GM12878 (cell line): ENCODE data around the gene CLASP2. TPM values are rescaled to one million over a fixed set of nuclear protein-coding genes. Genes with fewer than 3 reads are reported as not detected.

ENCODE experiments used
- ATAC-seq: fragments of 200-7000 bp; cut with Tn5 transposase; 3 replicates; pipeline ENCODE4 v1.9.1; 2020; ENCODE audit warnings: mild to moderate bottlenecking, moderate library complexity
- BruUV-seq: library from RNA; stranded (reverse); fragments of 400-500 nt; replicated peaks from 2 replicates; lab custom pipeline; 2021; lab: Mats Ljungman, UMichigan
- CTCF ChIA-PET: fragments of 300-600 bp; sonication (Branson Sonifier 250); formaldehyde crosslinking; extraction: SDS; loops from one replicate; lab custom pipeline; 2021; ENCODE audit warnings: inconsistent platforms; lab: Yijun Ruan, JAX
- POLR2A ChIA-PET: fragments of 350-600 bp; formaldehyde crosslinking; extraction: SDS; loops from one replicate; lab custom pipeline; 2021; ENCODE audit warnings: inconsistent platforms; lab: Charles Lee
- RAD21 ChIA-PET: fragments of 300-600 bp; sonication (Branson Sonifier 250); formaldehyde crosslinking; loops from one replicate; lab custom pipeline; 2023; ENCODE audit warnings: antibody characterized with exemption; ENCODE audit not compliant: unreplicated experiment; lab: Charles Lee
- SMC1A ChIA-PET: fragments of 300-600 bp; sonication (Branson Sonifier 250); formaldehyde crosslinking; loops from one replicate; lab custom pipeline; 2023; ENCODE audit not compliant: unreplicated experiment, uncharacterized antibody; lab: Charles Lee
- DNase-seq: peaks from one replicate; pipeline ENCODE4 v3.0.0-alpha.2; 2011; ENCODE audit warnings: low read depth, low spot score
- FAIRE-seq: peaks from 3 replicates; lab custom pipeline; 2011; peaks lifted over from hg19 to GRCh38; lab: Jason Lieb, UNC
- H2AFZ ChIP-seq: 2 replicates; pipeline ENCODE4 v1.6.0; 2011; ENCODE audit warnings: low read depth, low read length, control low read depth; ENCODE audit not compliant: control insufficient read depth
- H3K27ac ChIP-seq: 2 replicates; pipeline ENCODE4 v1.5.1; 2011; ENCODE audit warnings: control low read depth; ENCODE audit not compliant: control insufficient read depth, insufficient read depth
- H3K27me3 ChIP-seq, 2 experiments: replicated peaks in 1 of 2; 2 replicates each; pipeline versions ENCODE4 v1.6.0 to v1.6.1; 2011; ENCODE audit warnings: low read length in 1 of 2; ENCODE audit not compliant: control insufficient read depth in 2 of 2, insufficient read depth in 2 of 2
- H3K36me3 ChIP-seq, 2 experiments: 2 replicates each; pipeline ENCODE4 v1.5.1; 2011; ENCODE audit warnings: low read length in 1 of 2; ENCODE audit not compliant: control insufficient read depth in 2 of 2, insufficient read depth in 2 of 2
- H3K4me1 ChIP-seq: 2 replicates; pipeline ENCODE4 v1.6.1; 2011; ENCODE audit warnings: mild to moderate bottlenecking, low read length, moderate library complexity, mixed read lengths; ENCODE audit not compliant: control insufficient read depth, insufficient read depth
- H3K4me2 ChIP-seq: 2 replicates; pipeline ENCODE4 v1.6.0; 2011; ENCODE audit warnings: control low read depth; ENCODE audit not compliant: control insufficient read depth, insufficient read depth
- H3K4me3 ChIP-seq: fragments of 200-600 bp; sonication (generic); 2 replicates; pipeline ENCODE4 v1.5.1; 2016
- H3K79me2 ChIP-seq: 2 replicates; pipeline ENCODE4 v1.6.0; 2011; ENCODE audit warnings: low read length; ENCODE audit not compliant: control insufficient read depth, insufficient read depth
- H3K9ac ChIP-seq: 2 replicates; pipeline ENCODE4 v1.8.0; 2011; ENCODE audit warnings: low read length, control low read depth, mixed read lengths; ENCODE audit not compliant: control insufficient read depth, insufficient read depth
- H3K9me3 ChIP-seq: replicated peaks from 3 replicates; pipeline ENCODE4 v1.5.1; 2011; ENCODE audit warnings: mild to moderate bottlenecking, low read length; ENCODE audit not compliant: control insufficient read depth, insufficient read depth
- H4K20me1 ChIP-seq: 2 replicates; pipeline ENCODE4 v1.6.0; 2011; ENCODE audit not compliant: control insufficient read depth, insufficient read depth
- FOXK2 ChIP-seq: fragments of 450-650 bp; IDR thresholded peaks from 2 replicates; pipeline ENCODE4 v1.6.1; 2017; ENCODE audit warnings: mild to moderate bottlenecking, moderate library complexity
- GATAD2B ChIP-seq: fragments of 450-650 bp; conservative IDR thresholded peaks from 2 replicates; pipeline ENCODE4 v1.6.1; 2017; ENCODE audit warnings: low read depth, mild to moderate bottlenecking, moderate library complexity
- MTA2 ChIP-seq: fragments of 450-650 bp; IDR thresholded peaks from 2 replicates; pipeline ENCODE4 v1.6.1; 2016; ENCODE audit warnings: low read depth, mild to moderate bottlenecking, moderate library complexity
- SUPT20H ChIP-seq: IDR thresholded peaks from 2 replicates; pipeline ENCODE4 v1.6.1; 2011; ENCODE audit warnings: low read depth, mild to moderate bottlenecking, low read length, moderate library complexity, borderline replicate concordance; ENCODE audit not compliant: control insufficient read depth
- WGBS: methylation state at CpG from one replicate; pipeline ENCODE4 v1.1.6; 2016; ENCODE audit warnings: low lambda C conversion rate; ENCODE audit not compliant: insufficient replicate concordance, insufficient coverage; ENCODE audit errors: missing lambda C conversion rate; 5-methylcytosine and 5-hydroxymethylcytosine counted together
- in situ Hi-C: fragments of 300-500 bp; cut with MboI; formaldehyde crosslinking; loops from 9 replicates; pipeline ENCODE4 v1.14.3; 2018; ENCODE audit warnings: mixed read lengths
- intact Hi-C: fragments of 100-400 bp; cut with micrococcal nuclease; formaldehyde crosslinking; loops from one replicate; pipeline ENCODE4 v1.14.2; 2022; ENCODE audit not compliant: unreplicated experiment
- polyA plus RNA-seq, 11 experiments: library from polyadenylated mRNA; depleted of rRNA in 4 of 11; unstranded in 6 of 11; stranded (reverse) in 5 of 11; fragments of >200 nt; fragmentation: Nextera tagmentation in 4 of 11; fragmentation: Illumina TruSeq in 1 of 11; extraction: Ambion mirVana in 4 of 11; extraction: Trizol in 1 of 11; gene quantifications; 1 replicate in 1 of 11; 2 replicates in 10 of 11; pipeline versions ENCODE4 v1.2.1 to v1.2.3, GENCODE V29; 2011 to 2016; ENCODE audit warnings: inconsistent platforms in 2 of 11, missing spikeins in 2 of 11, low read depth in 1 of 11
- total RNA-seq, 4 experiments: library from RNA; depleted of rRNA in 3 of 4; stranded (reverse); fragments of >200 nt in 3 of 4; fragmentation: Illumina TruSeq in 1 of 4; extraction: Trizol in 1 of 4; gene quantifications; 2 replicates each; pipeline versions ENCODE4 v1.2.1 to v1.2.3, GENCODE V29; 2013 to 2021
- TF ChIP-seq, protein P1 (sequence below): fragments of 450-650 bp; IDR thresholded peaks from 2 replicates; pipeline ENCODE4 v1.6.1; 2017; ENCODE audit warnings: mild to moderate bottlenecking, moderate library complexity
- TF ChIP-seq, protein P2 (sequence below): fragments of 450-650 bp; formaldehyde crosslinking; IDR thresholded peaks from 2 replicates; pipeline ENCODE4 v1.4.0; 2020; ENCODE audit warnings: mild to moderate bottlenecking, moderate library complexity
- TF ChIP-seq, protein P3 (sequence below): fragments of 450-650 bp; IDR thresholded peaks from 2 replicates; pipeline ENCODE4 v1.6.1; 2017; ENCODE audit warnings: borderline replicate concordance

Gene CLASP2
- total and polyA plus RNA-seq, 10 of the 15 experiments (the other 5 are each of a cell fraction or from before 2014, with no cell fraction given), result 4.0 to 38.3 (median 26.8) TPM

DNA sequence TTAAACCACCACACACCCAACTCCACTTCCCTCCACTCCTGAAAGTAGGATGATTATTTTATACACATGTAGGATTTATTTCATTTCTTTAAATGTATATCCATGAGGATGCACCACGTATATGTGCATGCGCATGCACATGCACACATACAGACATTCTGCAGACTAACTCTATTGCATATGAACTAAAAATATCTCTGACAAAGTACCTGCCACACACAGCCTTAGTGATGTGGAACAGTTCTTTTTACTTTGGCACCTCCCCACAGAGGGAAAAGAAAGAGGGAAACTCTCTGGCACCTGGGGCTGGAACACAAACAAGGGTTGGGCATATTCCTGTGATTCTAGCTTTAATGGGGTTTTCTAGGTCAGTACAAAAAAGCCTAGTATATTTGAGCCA is 138.2 kb downstream of the CLASP2 start:
- BruUV-seq, result no TSS peak
- no peak overlapping the region for H3K9ac ChIP-seq
- H3K9me3 ChIP-seq, result no peaks in the 10 kb centered on the region
- WGBS, result 96% methylated on average over 2 of the region's 2 CpGs
- no peaks in the 10 kb centered on the region for H3K27me3 ChIP-seq
- no peaks in the 10 kb centered on the region for H4K20me1 ChIP-seq
- in situ Hi-C loops, result no loop called here
- H3K36me3 ChIP-seq, result peaks cover 0 to 11% of the 10 kb centered on the region in 2 experiments; a peak in 1 of 4 replicates
- DNase-seq, result no peak
- POLR2A ChIA-PET, result no interaction called here
- TF ChIP-seq, protein P1, sequence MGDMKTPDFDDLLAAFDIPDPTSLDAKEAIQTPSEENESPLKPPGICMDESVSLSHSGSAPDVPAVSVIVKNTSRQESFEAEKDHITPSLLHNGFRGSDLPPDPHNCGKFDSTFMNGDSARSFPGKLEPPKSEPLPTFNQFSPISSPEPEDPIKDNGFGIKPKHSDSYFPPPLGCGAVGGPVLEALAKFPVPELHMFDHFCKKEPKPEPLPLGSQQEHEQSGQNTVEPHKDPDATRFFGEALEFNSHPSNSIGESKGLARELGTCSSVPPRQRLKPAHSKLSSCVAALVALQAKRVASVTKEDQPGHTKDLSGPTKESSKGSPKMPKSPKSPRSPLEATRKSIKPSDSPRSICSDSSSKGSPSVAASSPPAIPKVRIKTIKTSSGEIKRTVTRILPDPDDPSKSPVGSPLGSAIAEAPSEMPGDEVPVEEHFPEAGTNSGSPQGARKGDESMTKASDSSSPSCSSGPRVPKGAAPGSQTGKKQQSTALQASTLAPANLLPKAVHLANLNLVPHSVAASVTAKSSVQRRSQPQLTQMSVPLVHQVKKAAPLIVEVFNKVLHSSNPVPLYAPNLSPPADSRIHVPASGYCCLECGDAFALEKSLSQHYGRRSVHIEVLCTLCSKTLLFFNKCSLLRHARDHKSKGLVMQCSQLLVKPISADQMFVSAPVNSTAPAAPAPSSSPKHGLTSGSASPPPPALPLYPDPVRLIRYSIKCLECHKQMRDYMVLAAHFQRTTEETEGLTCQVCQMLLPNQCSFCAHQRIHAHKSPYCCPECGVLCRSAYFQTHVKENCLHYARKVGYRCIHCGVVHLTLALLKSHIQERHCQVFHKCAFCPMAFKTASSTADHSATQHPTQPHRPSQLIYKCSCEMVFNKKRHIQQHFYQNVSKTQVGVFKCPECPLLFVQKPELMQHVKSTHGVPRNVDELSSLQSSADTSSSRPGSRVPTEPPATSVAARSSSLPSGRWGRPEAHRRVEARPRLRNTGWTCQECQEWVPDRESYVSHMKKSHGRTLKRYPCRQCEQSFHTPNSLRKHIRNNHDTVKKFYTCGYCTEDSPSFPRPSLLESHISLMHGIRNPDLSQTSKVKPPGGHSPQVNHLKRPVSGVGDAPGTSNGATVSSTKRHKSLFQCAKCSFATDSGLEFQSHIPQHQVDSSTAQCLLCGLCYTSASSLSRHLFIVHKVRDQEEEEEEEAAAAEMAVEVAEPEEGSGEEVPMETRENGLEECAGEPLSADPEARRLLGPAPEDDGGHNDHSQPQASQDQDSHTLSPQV, result no peak
- TF ChIP-seq, all 136 proteins: peak for 0
- Histone ChIP-seq H3K4me2 (no peak overlapping the region), H3K4me3 (no peak overlapping the region), H3K79me2 (no peaks in the 10 kb centered on the region), H3K4me1 (peaks cover 3% of the 10 kb centered on the region; the same call in 1 of the 2 replicates), H3K27ac (no peak overlapping the region), H2AFZ (no peak overlapping the region)
- FAIRE-seq, result no peak
- RAD21 ChIA-PET, result no interaction called here
- SMC1A ChIA-PET, result no interaction called here
- intact Hi-C loops, result no loop called here
- CTCF ChIA-PET, result no interaction called here
- no peak for ATAC-seq

DNA sequence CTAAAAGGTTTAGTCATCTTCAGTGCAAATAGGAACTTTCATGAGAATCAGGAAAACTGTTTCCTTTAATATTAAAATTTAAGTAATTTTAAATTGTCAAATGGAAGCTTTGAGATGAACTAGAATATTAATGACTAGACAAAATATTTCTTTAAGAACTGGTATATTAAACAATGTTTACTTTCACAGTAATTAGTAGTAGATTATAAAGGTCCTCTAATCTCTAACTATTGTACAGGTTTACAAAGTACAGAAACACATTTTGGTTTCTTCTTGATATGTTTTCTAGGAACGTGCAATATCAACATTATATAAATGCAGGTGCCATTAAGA is 138.9 kb downstream of the CLASP2 start:
- intact Hi-C loops, result no loop called here
- no peaks in the 10 kb centered on the region for H3K79me2 ChIP-seq
- H4K20me1 ChIP-seq, result no peaks in the 10 kb centered on the region
- no peak overlapping the region for H2AFZ ChIP-seq
- no peak overlapping the region for H3K4me3 ChIP-seq
- WGBS, result 96% methylated on average over 1 of the region's 1 CpG
- in situ Hi-C loops, result no loop called here
- no peak overlapping the region for H3K27ac ChIP-seq
- no peak for DNase-seq
- TF ChIP-seq, protein P2, sequence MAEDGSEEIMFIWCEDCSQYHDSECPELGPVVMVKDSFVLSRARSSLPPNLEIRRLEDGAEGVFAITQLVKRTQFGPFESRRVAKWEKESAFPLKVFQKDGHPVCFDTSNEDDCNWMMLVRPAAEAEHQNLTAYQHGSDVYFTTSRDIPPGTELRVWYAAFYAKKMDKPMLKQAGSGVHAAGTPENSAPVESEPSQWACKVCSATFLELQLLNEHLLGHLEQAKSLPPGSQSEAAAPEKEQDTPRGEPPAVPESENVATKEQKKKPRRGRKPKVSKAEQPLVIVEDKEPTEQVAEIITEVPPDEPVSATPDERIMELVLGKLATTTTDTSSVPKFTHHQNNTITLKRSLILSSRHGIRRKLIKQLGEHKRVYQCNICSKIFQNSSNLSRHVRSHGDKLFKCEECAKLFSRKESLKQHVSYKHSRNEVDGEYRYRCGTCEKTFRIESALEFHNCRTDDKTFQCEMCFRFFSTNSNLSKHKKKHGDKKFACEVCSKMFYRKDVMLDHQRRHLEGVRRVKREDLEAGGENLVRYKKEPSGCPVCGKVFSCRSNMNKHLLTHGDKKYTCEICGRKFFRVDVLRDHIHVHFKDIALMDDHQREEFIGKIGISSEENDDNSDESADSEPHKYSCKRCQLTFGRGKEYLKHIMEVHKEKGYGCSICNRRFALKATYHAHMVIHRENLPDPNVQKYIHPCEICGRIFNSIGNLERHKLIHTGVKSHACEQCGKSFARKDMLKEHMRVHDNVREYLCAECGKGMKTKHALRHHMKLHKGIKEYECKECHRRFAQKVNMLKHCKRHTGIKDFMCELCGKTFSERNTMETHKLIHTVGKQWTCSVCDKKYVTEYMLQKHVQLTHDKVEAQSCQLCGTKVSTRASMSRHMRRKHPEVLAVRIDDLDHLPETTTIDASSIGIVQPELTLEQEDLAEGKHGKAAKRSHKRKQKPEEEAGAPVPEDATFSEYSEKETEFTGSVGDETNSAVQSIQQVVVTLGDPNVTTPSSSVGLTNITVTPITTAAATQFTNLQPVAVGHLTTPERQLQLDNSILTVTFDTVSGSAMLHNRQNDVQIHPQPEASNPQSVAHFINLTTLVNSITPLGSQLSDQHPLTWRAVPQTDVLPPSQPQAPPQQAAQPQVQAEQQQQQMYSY (CRISPR knock-in tag), result no peak
- TF ChIP-seq SUPT20H (no peak), MTA2 (no peak), GATAD2B (no peak), FOXK2 (no peak)
- TF ChIP-seq, protein P3, sequence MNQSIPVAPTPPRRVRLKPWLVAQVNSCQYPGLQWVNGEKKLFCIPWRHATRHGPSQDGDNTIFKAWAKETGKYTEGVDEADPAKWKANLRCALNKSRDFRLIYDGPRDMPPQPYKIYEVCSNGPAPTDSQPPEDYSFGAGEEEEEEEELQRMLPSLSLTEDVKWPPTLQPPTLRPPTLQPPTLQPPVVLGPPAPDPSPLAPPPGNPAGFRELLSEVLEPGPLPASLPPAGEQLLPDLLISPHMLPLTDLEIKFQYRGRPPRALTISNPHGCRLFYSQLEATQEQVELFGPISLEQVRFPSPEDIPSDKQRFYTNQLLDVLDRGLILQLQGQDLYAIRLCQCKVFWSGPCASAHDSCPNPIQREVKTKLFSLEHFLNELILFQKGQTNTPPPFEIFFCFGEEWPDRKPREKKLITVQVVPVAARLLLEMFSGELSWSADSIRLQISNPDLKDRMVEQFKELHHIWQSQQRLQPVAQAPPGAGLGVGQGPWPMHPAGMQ, result no peak
- TF ChIP-seq, all 136 proteins: peak for 0
- no TSS peak for BruUV-seq
- ChIA-PET SMC1A (no interaction called here), RAD21 (no interaction called here), POLR2A (interaction anchor here (0.6 kb wide), 1 partner anchor 205 kb away, joined by 3 read pairs; no protein-coding TSS in a partner anchor), CTCF (no interaction called here)
- Histone ChIP-seq H3K4me2 (no peak overlapping the region), H3K9me3 (no peaks in the 10 kb centered on the region), H3K9ac (no peak overlapping the region), H3K36me3 (peaks cover 0 to 11% of the 10 kb centered on the region in 2 experiments; a peak in 1 of 4 replicates), H3K27me3 (no peaks in the 10 kb centered on the region), H3K4me1 (peaks cover 3% of the 10 kb centered on the region; the same call in 1 of the 2 replicates)
- ATAC-seq, result no peak
- FAIRE-seq, result no peak
